HEK293T (cell line): ENCODE results near the gene SGPL1.
"Not testable (repeated sequence)": the region's sequence is repeated elsewhere in the genome, so short reads cannot be mapped to it uniquely, and the experiment has no call there.

Experiments used
- CTCF ChIA-PET: fragments of 350-600 bp; formaldehyde crosslinking; extraction: SDS; loops from one replicate; lab custom pipeline; 2021; ENCODE audit warnings: antibody characterized with exemption, inconsistent platforms; lab: Yijun Ruan, JAX
- POLR2A ChIA-PET: fragments of 350-600 bp; formaldehyde crosslinking; extraction: SDS; loops from one replicate; lab custom pipeline; 2020; ENCODE audit warnings: antibody characterized with exemption, inconsistent platforms; lab: Yijun Ruan, JAX
- DNase-seq: peaks from one replicate; pipeline ENCODE4 v3.0.0; 2012; ENCODE audit warnings: mixed read lengths; ENCODE audit errors: extremely low spot score
- ARNT ChIP-seq: fragments of 450-650 bp; IDR thresholded peaks from 2 replicates; pipeline ENCODE4 v1.6.1; 2017; ENCODE audit warnings: mild to moderate bottlenecking
- BHLHE40 ChIP-seq: fragments of 450-650 bp; IDR thresholded peaks from 2 replicates; pipeline ENCODE4 v1.6.1; 2016; ENCODE audit warnings: mild to moderate bottlenecking, moderate library complexity, borderline replicate concordance
- CTBP1 ChIP-seq: fragments of 450-650 bp; IDR thresholded peaks from 2 replicates; pipeline ENCODE4 v1.6.1; 2016; ENCODE audit warnings: borderline replicate concordance
- ELF4 ChIP-seq: fragments of 450-650 bp; IDR thresholded peaks from 2 replicates; pipeline ENCODE4 v1.6.1; 2017; ENCODE audit warnings: antibody characterized with exemption
- FOXA1 ChIP-seq: fragments of 450-650 bp; IDR thresholded peaks from 2 replicates; pipeline ENCODE4 v1.6.1; 2016; ENCODE audit warnings: mild to moderate bottlenecking
- FOXK2 ChIP-seq: fragments of 450-650 bp; IDR thresholded peaks from 2 replicates; pipeline ENCODE4 v1.6.1; 2016; ENCODE audit warnings: mild to moderate bottlenecking
- FOXM1 ChIP-seq: fragments of 450-650 bp; IDR thresholded peaks from 2 replicates; pipeline ENCODE4 v1.6.1; 2017; ENCODE audit warnings: mild to moderate bottlenecking, borderline replicate concordance
- HDGF ChIP-seq: fragments of 450-650 bp; IDR thresholded peaks from 2 replicates; pipeline ENCODE4 v1.6.1; 2017; ENCODE audit warnings: antibody characterized with exemption, borderline replicate concordance
- L3MBTL2 ChIP-seq: fragments of 450-650 bp; conservative IDR thresholded peaks from 2 replicates; pipeline ENCODE4 v1.6.1; 2016; ENCODE audit warnings: mild to moderate bottlenecking
- LEF1 ChIP-seq: fragments of 450-650 bp; IDR thresholded peaks from 2 replicates; pipeline ENCODE4 v1.6.1; 2017; ENCODE audit warnings: mild to moderate bottlenecking, borderline replicate concordance
- NFRKB ChIP-seq: fragments of 450-650 bp; IDR thresholded peaks from 2 replicates; pipeline ENCODE4 v1.6.1; 2016; ENCODE audit warnings: mild to moderate bottlenecking, moderate library complexity
- SP1 ChIP-seq: fragments of 450-650 bp; IDR thresholded peaks from 2 replicates; pipeline ENCODE4 v1.6.1; 2017
- SUZ12 ChIP-seq: fragments of 450-650 bp; IDR thresholded peaks from 2 replicates; pipeline ENCODE4 v1.6.1; 2016; ENCODE audit warnings: mild to moderate bottlenecking
- TARDBP ChIP-seq: fragments of 450-650 bp; IDR thresholded peaks from 2 replicates; pipeline ENCODE4 v1.6.1; 2016
- ZNF384 ChIP-seq: fragments of 450-650 bp; IDR thresholded peaks from 2 replicates; pipeline ENCODE4 v1.6.1; 2016
- TF ChIP-seq, protein P1 (sequence below): fragments of 450-650 bp; IDR thresholded peaks from 2 replicates; pipeline ENCODE4 v1.6.1; 2016

The SGPL1 gene

DNA sequence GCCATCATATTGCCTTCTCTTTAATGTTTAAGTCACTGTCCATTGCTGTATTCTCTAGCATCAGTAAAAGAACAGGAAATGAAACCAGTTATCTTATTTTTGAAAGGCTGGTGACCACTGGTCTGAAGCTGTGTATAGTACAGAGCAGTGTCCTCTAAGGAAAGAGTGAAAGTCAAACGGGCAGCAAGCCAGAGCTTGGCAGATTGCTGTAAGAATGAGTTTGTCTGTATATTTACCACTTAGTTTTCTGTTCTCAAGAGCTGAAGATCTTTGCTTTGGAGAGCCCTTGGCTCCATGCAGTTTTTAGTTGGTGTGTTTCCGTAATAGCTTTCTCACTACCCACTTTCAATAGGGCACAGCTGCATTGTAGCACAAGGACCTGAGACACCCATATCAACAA lies 40.7 kb downstream of the SGPL1 start:
- ChIA-PET POLR2A (no interaction called here), CTCF (no interaction called here)
- TF ChIP-seq SP1 (no peak), NFRKB (no peak), BHLHE40 (no peak), FOXM1 (no peak), HDGF (no peak), TARDBP (no peak), ELF4 (no peak), L3MBTL2 (no peak), FOXK2 (no peak), CTBP1 (no peak), ARNT (no peak), ZNF384 (no peak), SUZ12 (no peak), FOXA1 (no peak)
- TF ChIP-seq, protein P1, sequence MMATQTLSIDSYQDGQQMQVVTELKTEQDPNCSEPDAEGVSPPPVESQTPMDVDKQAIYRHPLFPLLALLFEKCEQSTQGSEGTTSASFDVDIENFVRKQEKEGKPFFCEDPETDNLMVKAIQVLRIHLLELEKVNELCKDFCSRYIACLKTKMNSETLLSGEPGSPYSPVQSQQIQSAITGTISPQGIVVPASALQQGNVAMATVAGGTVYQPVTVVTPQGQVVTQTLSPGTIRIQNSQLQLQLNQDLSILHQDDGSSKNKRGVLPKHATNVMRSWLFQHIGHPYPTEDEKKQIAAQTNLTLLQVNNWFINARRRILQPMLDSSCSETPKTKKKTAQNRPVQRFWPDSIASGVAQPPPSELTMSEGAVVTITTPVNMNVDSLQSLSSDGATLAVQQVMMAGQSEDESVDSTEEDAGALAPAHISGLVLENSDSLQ, result no peak
- no peak for DNase-seq

DNA sequence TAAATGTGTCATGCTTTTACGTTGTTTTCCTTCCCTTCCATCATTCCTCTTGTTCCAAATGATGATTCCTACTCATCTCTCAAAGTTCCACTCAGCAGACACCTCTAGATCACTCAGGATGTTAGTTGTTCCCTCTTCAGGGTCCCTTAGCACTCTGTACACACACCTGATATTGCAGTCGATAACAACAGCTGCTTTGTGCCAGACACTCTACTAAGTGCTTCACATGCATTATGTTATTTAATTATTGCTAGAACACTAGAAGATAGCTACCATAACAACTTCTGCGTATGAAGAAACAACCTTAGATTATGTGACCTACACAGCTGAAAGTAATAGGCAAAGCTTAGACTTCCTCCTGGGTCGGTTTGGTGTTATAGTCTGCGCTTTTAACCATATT lies 43.0 kb downstream of the SGPL1 start:
- no peak for TF ChIP-seq L3MBTL2
- no peak for TF ChIP-seq LEF1
- TF ChIP-seq, protein P1, result no peak
- no peak for TF ChIP-seq ELF4
- no peak for TF ChIP-seq ARNT
- DNase-seq, result no peak
- POLR2A ChIA-PET, result no interaction called here
- CTCF ChIA-PET, result no interaction called here

DNA sequence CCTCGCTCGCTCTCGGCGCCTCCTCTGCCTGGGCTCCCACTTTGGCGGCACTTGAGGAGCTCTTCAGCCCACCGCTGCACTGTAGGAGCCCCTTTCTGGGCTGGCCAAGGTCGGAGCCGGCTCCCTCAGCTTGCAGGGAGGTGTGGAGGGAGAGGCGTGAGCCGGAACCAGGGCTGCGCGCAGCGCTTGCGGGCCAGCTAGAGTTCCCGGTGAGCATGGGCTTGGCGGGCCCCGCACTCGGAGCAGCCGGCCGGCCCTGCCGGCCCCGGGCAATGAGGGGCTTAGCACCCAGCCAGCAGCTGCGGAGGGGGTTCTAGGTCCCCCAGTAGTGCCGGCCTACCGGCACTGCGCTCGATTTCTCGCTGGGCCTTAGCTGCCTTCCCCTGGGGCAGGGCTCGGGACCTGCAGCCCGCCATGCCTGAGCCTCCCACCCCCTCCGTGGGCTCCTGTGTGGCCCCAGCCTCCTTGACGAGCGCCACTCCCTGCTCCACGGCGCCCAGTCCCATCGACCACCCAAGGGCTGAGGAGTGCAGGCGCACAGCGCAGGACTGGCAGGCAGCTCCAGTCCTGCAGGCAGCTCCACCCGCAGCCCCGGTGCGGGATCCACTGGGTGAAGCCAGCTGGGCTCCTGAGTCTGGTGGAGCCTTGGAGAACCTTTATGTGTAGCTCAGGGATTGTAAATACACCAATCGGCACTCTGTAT lies 45.9 kb downstream of the SGPL1 start:
- POLR2A ChIA-PET, DNase-seq, CTCF ChIA-PET: not testable (repeated sequence)

DNA sequence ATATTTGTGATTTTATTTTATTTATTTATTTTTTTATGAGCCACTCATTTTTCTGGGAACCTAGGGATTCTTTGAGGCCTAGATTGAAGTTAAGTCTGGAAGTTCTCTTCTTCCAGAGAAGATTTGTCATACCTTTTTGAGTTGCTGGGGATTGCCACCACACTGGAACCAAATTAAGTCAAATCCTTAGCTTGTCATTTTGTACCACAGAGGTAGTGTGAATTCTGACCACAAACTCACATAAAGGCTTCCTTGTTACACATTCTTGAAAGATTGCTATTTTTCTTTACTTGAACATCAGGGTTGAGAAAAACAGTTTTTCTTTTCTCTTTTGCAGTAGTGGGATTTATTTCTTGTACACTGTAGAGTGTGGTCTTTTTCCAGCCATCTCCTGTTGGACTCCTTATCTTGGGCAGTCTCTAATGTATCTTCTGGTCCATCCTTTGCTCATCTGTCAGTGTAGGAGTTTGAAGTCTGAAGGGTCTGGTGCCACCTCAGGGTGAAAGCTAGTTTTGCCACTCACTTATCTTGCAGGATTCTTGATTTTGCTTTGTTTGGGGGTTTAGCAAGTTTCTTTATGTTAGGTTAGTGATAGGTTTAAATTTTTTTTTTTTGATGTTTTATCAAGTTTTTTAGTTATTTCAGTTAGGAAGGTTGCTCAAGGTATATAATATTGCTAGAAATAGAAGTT lies 47.9 kb downstream of the SGPL1 start:
- DNase-seq, result no peak
- TF ChIP-seq ELF4, result no peak
- no peak for TF ChIP-seq FOXA1
- TF ChIP-seq HDGF, result no peak
- no peak for TF ChIP-seq FOXK2
- TF ChIP-seq NFRKB, result no peak
- no peak for TF ChIP-seq CTBP1
- no peak for TF ChIP-seq ZNF384
- no peak for TF ChIP-seq BHLHE40
- TF ChIP-seq SP1, result no peak
- TF ChIP-seq TARDBP, result no peak
- no peak for TF ChIP-seq SUZ12
- no peak for TF ChIP-seq L3MBTL2
- no peak for TF ChIP-seq ARNT
- TF ChIP-seq FOXM1, result no peak
- TF ChIP-seq LEF1, result no peak
- ChIA-PET CTCF (no interaction called here), POLR2A (no interaction called here)

DNA sequence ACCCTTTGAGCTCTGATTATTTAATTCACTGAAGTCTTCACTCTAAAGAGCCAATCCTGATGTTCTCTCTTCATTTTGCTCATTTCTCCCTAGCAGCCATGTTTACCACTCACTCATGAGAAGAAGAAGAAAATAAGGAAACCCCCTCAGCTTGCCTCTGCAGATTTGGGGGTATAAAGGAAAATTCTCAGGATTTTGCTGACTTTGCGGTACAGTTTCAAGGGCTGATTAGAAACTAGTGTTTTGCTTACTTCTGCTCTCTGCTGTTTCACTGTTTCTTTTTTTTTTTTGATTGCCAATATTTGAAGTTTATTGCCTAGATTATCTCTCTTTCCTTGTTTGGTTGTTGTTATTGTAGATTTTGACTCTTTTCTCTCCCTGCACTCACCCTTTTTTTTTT lies 49.2 kb downstream of the SGPL1 start:
- DNase-seq, result no peak
- ChIA-PET POLR2A (interaction anchor here (1.2 kb wide), 1 partner anchor 23 kb away, joined by 6 read pairs; the partner anchor contains the start of gene PCBD1), CTCF (no interaction called here)
- TF ChIP-seq SP1, result no peak
- no peak for TF ChIP-seq ELF4
- no peak for TF ChIP-seq NFRKB
- TF ChIP-seq FOXM1, result no peak
- no peak for TF ChIP-seq BHLHE40
- TF ChIP-seq L3MBTL2, result no peak
- no peak for TF ChIP-seq ARNT
- TF ChIP-seq FOXA1, result no peak
- no peak for TF ChIP-seq TARDBP
- no peak for TF ChIP-seq FOXK2
- TF ChIP-seq LEF1, result no peak
- no peak for TF ChIP-seq ZNF384
- TF ChIP-seq CTBP1, result no peak
- TF ChIP-seq SUZ12, result no peak

DNA sequence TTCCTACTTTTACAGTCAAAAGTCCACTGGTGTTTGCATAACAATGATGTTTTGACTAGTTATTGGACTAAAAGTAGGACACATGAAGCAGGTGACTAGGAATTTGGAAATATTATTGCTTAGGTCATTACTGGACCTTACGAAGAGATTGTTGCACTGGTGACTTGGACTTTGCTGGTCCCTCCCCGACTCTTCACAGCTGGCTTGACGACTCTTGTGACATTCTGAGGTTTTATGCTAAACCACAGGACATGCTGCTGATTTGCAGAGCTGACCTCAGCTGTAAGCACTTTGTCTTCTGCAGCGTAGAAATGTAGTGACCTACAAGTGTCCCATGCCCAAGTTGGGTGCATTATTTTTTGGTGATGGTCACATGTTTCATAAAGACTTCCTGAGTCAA lies 50.7 kb downstream of the SGPL1 start:
- DNase-seq, result no peak
- ChIA-PET POLR2A (no interaction called here), CTCF (no interaction called here)
- TF ChIP-seq L3MBTL2, result no peak
- no peak for TF ChIP-seq NFRKB
- no peak for TF ChIP-seq ZNF384
- TF ChIP-seq SP1, result no peak
- no peak for TF ChIP-seq LEF1
- no peak for TF ChIP-seq HDGF
- TF ChIP-seq ELF4, result no peak
- no peak for TF ChIP-seq FOXM1
- no peak for TF ChIP-seq FOXK2
- TF ChIP-seq, protein P1, result no peak
- TF ChIP-seq SUZ12, result no peak
- no peak for TF ChIP-seq BHLHE40
- no peak for TF ChIP-seq TARDBP
